H1 (cell line): Measurements from ENCODE around the gene RAB3A. TPM values are rescaled to one million over a fixed set of nuclear protein-coding genes. Genes with fewer than 3 reads are reported as not detected.

Experiments
- CTCF ChIA-PET: fragments of 300-600 bp; sonication (Branson Sonifier 250); formaldehyde crosslinking; loops from one replicate; lab custom pipeline; 2021; ENCODE audit not compliant: partially characterized antibody; lab: Charles Lee
- POLR2A ChIA-PET: fragments of 300-600 bp; sonication (Branson Sonifier 250); formaldehyde crosslinking; loops from one replicate; lab custom pipeline; 2021; ENCODE audit warnings: inconsistent platforms; ENCODE audit not compliant: partially characterized antibody; lab: Charles Lee
- DNase-seq, 2 experiments: peaks; one replicate each; pipeline versions ENCODE4 v3.0.0 to v3.0.0-alpha.2; 2010 to 2022; ENCODE audit warnings: low spot score in 2 of 2, low read depth in 1 of 2, mixed read lengths in 1 of 2
- FAIRE-seq: peaks from 2 replicates; lab custom pipeline; 2011; peaks lifted over from hg19 to GRCh38; lab: Jason Lieb, UNC
- H2AFZ ChIP-seq: 2 replicates; pipeline ENCODE4 v1.8.1; 2012; ENCODE audit warnings: low read length, inconsistent platforms
- H2AK5ac ChIP-seq: 2 replicates; pipeline ENCODE4 v1.6.1; 2013; ENCODE audit warnings: low read depth, low read length
- H2BK120ac ChIP-seq: replicated peaks from 2 replicates; pipeline ENCODE3; 2013; ENCODE audit warnings: low read depth, low read length, inconsistent platforms
- H2BK12ac ChIP-seq: 2 replicates; pipeline ENCODE4 v1.6.1; 2013; ENCODE audit warnings: low read depth, low read length
- H2BK15ac ChIP-seq: 2 replicates; pipeline ENCODE4 v1.6.1; 2013; ENCODE audit warnings: low read length
- H2BK20ac ChIP-seq: 2 replicates; pipeline ENCODE4 v1.6.1; 2013; ENCODE audit warnings: low read length
- H2BK5ac ChIP-seq: 2 replicates; pipeline ENCODE4 v1.6.1; 2013; ENCODE audit warnings: low read depth, low read length
- H3K14ac ChIP-seq: 2 replicates; pipeline ENCODE4 v1.6.1; 2013; ENCODE audit warnings: inconsistent platforms; ENCODE audit not compliant: insufficient read length
- H3K18ac ChIP-seq: 2 replicates; pipeline ENCODE4 v1.6.1; 2013; ENCODE audit warnings: low read length; ENCODE audit errors: extremely low read depth
- H3K23ac ChIP-seq: 2 replicates; pipeline ENCODE4 v1.6.1; 2013; ENCODE audit warnings: inconsistent platforms; ENCODE audit not compliant: insufficient read length
- H3K23me2 ChIP-seq: 2 replicates; pipeline ENCODE4 v1.6.1; 2013; ENCODE audit warnings: low read depth, low read length
- H3K27ac ChIP-seq: 2 replicates; pipeline ENCODE4 v1.6.1; 2011; ENCODE audit warnings: low read depth, low read length, inconsistent platforms
- H3K27me3 ChIP-seq, 4 experiments: replicated peaks in 1 of 4; 1 replicate in 1 of 4; 2 replicates in 3 of 4; pipeline versions ENCODE4 v1.6.1 to v1.8.1; 2011 to 2013; ENCODE audit warnings: low read length in 3 of 4, mild to moderate bottlenecking in 3 of 4, inconsistent platforms in 2 of 4, mixed read lengths in 2 of 4, moderate library complexity in 1 of 4; ENCODE audit not compliant: control insufficient read depth in 3 of 4, insufficient read depth in 3 of 4; ENCODE audit errors: extremely low read depth in 1 of 4
- H3K36me3 ChIP-seq, 4 experiments: 2 replicates each; pipeline versions ENCODE4 v1.6.1 to v1.8.1; 2011 to 2013; ENCODE audit warnings: mild to moderate bottlenecking in 4 of 4, low read length in 3 of 4, moderate library complexity in 2 of 4, control low read depth in 1 of 4, inconsistent platforms in 1 of 4; ENCODE audit not compliant: insufficient read depth in 4 of 4, control insufficient read depth in 2 of 4
- H3K4ac ChIP-seq: replicated peaks from 2 replicates; pipeline ENCODE3; 2013; ENCODE audit warnings: low read length, low read depth, mixed read lengths, inconsistent platforms; ENCODE audit not compliant: insufficient read length
- H3K4me1 ChIP-seq, 4 experiments: replicated peaks in 1 of 4; 1 replicate in 1 of 4; 2 replicates in 3 of 4; pipeline versions ENCODE4 v1.6.1 to v1.8.1; 2011 to 2013; ENCODE audit warnings: low read length in 3 of 4, inconsistent platforms in 2 of 4, mixed read lengths in 1 of 4; ENCODE audit not compliant: insufficient read depth in 4 of 4, control insufficient read depth in 3 of 4
- H3K4me2 ChIP-seq, 2 experiments: 2 replicates each; pipeline versions ENCODE4 v1.6.1 to v1.8.1; 2011 to 2013; ENCODE audit warnings: low read depth in 2 of 2, low read length in 2 of 2, control low read depth in 1 of 2, inconsistent platforms in 1 of 2, mild to moderate bottlenecking in 1 of 2; ENCODE audit not compliant: insufficient read depth in 1 of 2
- H3K4me3 ChIP-seq, 4 experiments: fragments of 200-600, 300-600 bp in 1 of 4; sonication (generic), shearing (Covaris generic), sonication (Bioruptor Twin) in 1 of 4; 2 replicates each; pipeline versions ENCODE4 v1.5.1 to v1.8.1; 2011 to 2016; ENCODE audit warnings: low read length in 4 of 4, low read depth in 3 of 4, control low read depth in 2 of 4, inconsistent platforms in 2 of 4, mild to moderate bottlenecking in 2 of 4, mixed read lengths in 1 of 4, moderate library complexity in 1 of 4; ENCODE audit not compliant: insufficient read depth in 2 of 4; ENCODE audit errors: extremely low read depth in 1 of 4
- H3K56ac ChIP-seq: replicated peaks from 2 replicates; pipeline ENCODE3; 2013; ENCODE audit warnings: low read depth, mild to moderate bottlenecking, mixed read lengths, low read length, inconsistent platforms; ENCODE audit not compliant: insufficient read length
- H3K79me1 ChIP-seq: 2 replicates; pipeline ENCODE4 v1.6.1; 2013; ENCODE audit warnings: low read depth, low read length, control low read depth
- H3K79me2 ChIP-seq, 2 experiments: 2 replicates each; pipeline versions ENCODE4 v1.6.1 to v1.8.1; 2012 to 2013; ENCODE audit warnings: low read length in 2 of 2, mild to moderate bottlenecking in 2 of 2, inconsistent platforms in 1 of 2; ENCODE audit not compliant: insufficient read depth in 2 of 2, control insufficient read depth in 1 of 2
- H3K9ac ChIP-seq, 4 experiments: replicated peaks in 1 of 4; 1 replicate in 1 of 4; 2 replicates in 3 of 4; pipeline versions ENCODE4 v1.6.1 to v1.8.1; 2011 to 2013; ENCODE audit warnings: low read depth in 3 of 4, low read length in 3 of 4, control low read depth in 2 of 4, mild to moderate bottlenecking in 2 of 4, moderate library complexity in 2 of 4, inconsistent platforms in 1 of 4; ENCODE audit errors: extremely low read depth in 1 of 4
- H3K9me3 ChIP-seq, 2 experiments: 2 replicates each; pipeline versions ENCODE4 v1.6.1 to v1.8.1; 2012 to 2013; ENCODE audit warnings: mild to moderate bottlenecking in 2 of 2, moderate library complexity in 2 of 2, control low read depth in 1 of 2, inconsistent platforms in 1 of 2, low read depth in 1 of 2, low read length in 1 of 2, mixed read lengths in 1 of 2; ENCODE audit not compliant: insufficient read depth in 2 of 2
- H4K20me1 ChIP-seq, 2 experiments: replicated peaks in 1 of 2; 2 replicates each; pipeline versions ENCODE3 to v1.8.1; 2011 to 2013; ENCODE audit warnings: inconsistent platforms in 2 of 2, low read length in 2 of 2, mild to moderate bottlenecking in 1 of 2; ENCODE audit not compliant: insufficient read depth in 2 of 2, control insufficient read depth in 1 of 2
- H4K5ac ChIP-seq: 2 replicates; pipeline ENCODE4 v1.6.1; 2013; ENCODE audit warnings: low read length, low read depth, mixed read lengths, inconsistent platforms; ENCODE audit not compliant: insufficient read length
- H4K8ac ChIP-seq: 2 replicates; pipeline ENCODE4 v1.8.0; 2013; ENCODE audit warnings: mild to moderate bottlenecking, moderate library complexity, low read length, inconsistent platforms; ENCODE audit not compliant: insufficient read depth; ENCODE audit errors: extremely low read depth
- H4K91ac ChIP-seq: replicated peaks from 2 replicates; pipeline ENCODE3; 2013; ENCODE audit warnings: low read length, mixed read lengths, inconsistent platforms; ENCODE audit not compliant: insufficient read length
- CHD1 ChIP-seq: IDR thresholded peaks from 2 replicates; pipeline ENCODE4 v1.6.1; 2012; ENCODE audit warnings: low read depth, low read length, improper control_type of control experiment
- CTBP2 ChIP-seq: IDR thresholded peaks from 2 replicates; pipeline ENCODE4 v1.7.0; 2011; ENCODE audit warnings: borderline replicate concordance, mild to moderate bottlenecking, moderate library complexity, mixed read lengths, low read length; ENCODE audit not compliant: insufficient read depth, insufficient read length
- EP300 ChIP-seq, 2 experiments: IDR thresholded peaks; 1 replicate in 1 of 2; 2 replicates in 1 of 2; pipeline ENCODE4 v1.6.1; 2011 to 2012; ENCODE audit warnings: low read depth in 2 of 2, low read length in 2 of 2, mild to moderate bottlenecking in 2 of 2, borderline replicate concordance in 1 of 2, inconsistent platforms in 1 of 2, moderate library complexity in 1 of 2
- EZH2 ChIP-seq: fragments of 200-600 bp; sonication (generic); IDR thresholded peaks from 2 replicates; pipeline ENCODE4 v1.7.1; 2012; ENCODE audit warnings: low read depth, mild to moderate bottlenecking, moderate library complexity, low read length, inconsistent platforms; ENCODE audit not compliant: severe bottlenecking
- MAFK ChIP-seq: IDR thresholded peaks from 2 replicates; pipeline ENCODE4 v1.6.1; 2012; ENCODE audit warnings: low read depth, mild to moderate bottlenecking, improper control_type of control experiment, low read length
- RNF2 ChIP-seq: fragments of 200-900, 300-1000 bp; sonication (generic); IDR thresholded peaks from 2 replicates; pipeline ENCODE4 v1.7.1; 2016; ENCODE audit warnings: borderline replicate concordance, low read depth, mild to moderate bottlenecking, antibody characterized with exemption, low read length; ENCODE audit not compliant: poor library complexity, severe bottlenecking; ENCODE audit errors: missing control alignments
- SUZ12 ChIP-seq: fragments of 200-600 bp; sonication (generic); IDR thresholded peaks from 2 replicates; pipeline ENCODE4 v1.6.1; 2012; ENCODE audit warnings: mild to moderate bottlenecking, inconsistent platforms, low read length, moderate library complexity, mixed read lengths
- WGBS, 2 experiments: shearing (Covaris generic) in 1 of 2; methylation state at CpG; one replicate each; pipeline versions ENCODE4 v1.1.6 to v1.1.7; 2013 to 2015; ENCODE audit warnings: low lambda C conversion rate in 2 of 2, mixed read lengths in 2 of 2, inconsistent platforms in 1 of 2, low coverage in 1 of 2, missing lambda C conversion rate in 1 of 2; ENCODE audit not compliant: insufficient replicate concordance in 2 of 2, insufficient coverage in 1 of 2, insufficient read length in 1 of 2; ENCODE audit errors: extremely low coverage in 1 of 2, missing lambda C conversion rate in 1 of 2; 5-methylcytosine and 5-hydroxymethylcytosine counted together
- polyA plus RNA-seq, 7 experiments: library from polyadenylated mRNA; depleted of rRNA in 3 of 7; stranded (reverse) in 5 of 7; unstranded in 2 of 7; fragments of >200 nt in 5 of 7; fragments of 200-250 nt in 2 of 7; gene quantifications; 1 replicate in 5 of 7; 2 replicates in 1 of 7; 4 replicates in 1 of 7; pipeline versions ENCODE4 v1.2.1 to v1.2.3, GENCODE V29; 2011 to 2013; ENCODE audit warnings: missing spikeins in 2 of 7, mixed read lengths in 2 of 7
- total RNA-seq: library from RNA; stranded (reverse); fragmentation: NEBNext Ultra II Directional; extraction: Animal tissue kit (Norgen Biotek cat#: 25700); gene quantifications from 2 replicates; pipeline ENCODE4 v1.2.1, GENCODE V29; 2021

The RAB3A gene
- total and polyA plus RNA-seq, 2 of the 8 experiments (the other 6 are each of a cell fraction or from before 2014, with no cell fraction given) = 13.6 to 14.2 TPM

- Histone ChIP-seq H3K18ac (peak overlapping the region; percentile 48), H3K23ac (no peak overlapping the region), H3K14ac (no peak overlapping the region), H2AK5ac (no peak overlapping the region), H4K8ac (peak overlapping the region; percentile 36; the same call in 1 of the 2 replicates), H2BK20ac (0 out of 2 replicates have a peak overlapping the region, but pooled peaks have one; percentile 34), H3K79me1 (no peaks in the 10 kb centered on the region), H3K27ac (no peak overlapping the region), H3K9ac (no peak overlapping the region), H4K5ac (no peak overlapping the region), H3K79me2 (no peaks in the 10 kb centered on the region), H3K9me3 (no peaks in the 10 kb centered on the region), H3K23me2 (peaks cover 13% of the 10 kb centered on the region), H4K20me1 (no peaks in the 10 kb centered on the region), H2BK12ac (peak overlapping the region; percentile 29; the same call in 1 of the 2 replicates), H3K4me3 (peak overlapping the region in 2 of 4 experiments; percentile 40 to 72; a peak in 3 of 8 replicates), H3K56ac (no peak overlapping the region), H2BK5ac (no peak overlapping the region), H4K91ac (no peak overlapping the region), H3K4me1 (peaks cover 0 to 18% (median 13%) of the 10 kb centered on the region in 4 experiments; a peak in 6 of 7 replicates), H3K4me2 (peak overlapping the region; percentile 72 to 98), H2BK15ac (peak overlapping the region; percentile 6; the same call in 1 of the 2 replicates), H2AFZ (no peak overlapping the region), H3K36me3 (no peaks in the 10 kb centered on the region), H3K27me3 (peaks cover 10 to 23% (median 17%) of the 10 kb centered on the region in 4 experiments), H2BK120ac (no peak overlapping the region), H3K4ac (no peak overlapping the region)
- 41% methylated on average over 16 of the region's 16 CpGs; no CpG with 5 or more reads in 1 of the 2 experiments for WGBS, 2 experiments
- ChIA-PET CTCF (interaction anchor here (0.6 to 2.3 kb wide), 7 partner anchors 10 to 97 kb away, joined by 3 to 15 read pairs (median 4); partner anchors contain the start of gene LSM4), POLR2A (interaction anchor here (1.0 to 3.0 kb wide), 5 partner anchors 8 to 97 kb away, joined by 4 to 18 read pairs (median 9); partner anchors contain the start of genes JUND and LSM4)
- no peak for TF ChIP-seq CTBP2
- no peak for TF ChIP-seq CHD1
- peak; percentile 73 for TF ChIP-seq SUZ12
- TF ChIP-seq RNF2 = peak; percentile 13
- no peak for TF ChIP-seq EP300 (IDR thresholded peaks at IDR 0.05; ENCODE audit: borderline replicate concordance in 1 of 2, low read depth in 2 of 2, low read length in 2 of 2)
- peak; percentile 72 for TF ChIP-seq EZH2
- no peak for TF ChIP-seq MAFK
- FAIRE-seq (no peak), DNase-seq (no peak)
These were observed 21.5 kb upstream of the RAB3A start for GRCh38 chr19:18225355-18225701.
